HCT116 (cell line): ENCODE data around the gene SPARC. TPM values are rescaled to one million over a fixed set of nuclear protein-coding genes. Genes with fewer than 3 reads are reported as not detected.
A peak's percentile ranks its signal among the peaks of the same experiment; 100 is the strongest.

Experiments
- ATAC-seq: fragments of 200-7000 bp; cut with Tn5 transposase; 2 replicates; pipeline ENCODE4 v1.9.1; 2020; ENCODE audit warnings: mild to moderate bottlenecking, moderate library complexity
- BruUV-seq: library from RNA; stranded (reverse); fragments of 400-500 nt; replicated peaks from 2 replicates; lab custom pipeline; 2021; lab: Mats Ljungman, UMichigan
- CTCF ChIA-PET: fragments of 300-600 bp; sonication (Branson Sonifier 250); formaldehyde crosslinking; loops from one replicate; lab custom pipeline; 2021; ENCODE audit warnings: antibody characterized with exemption; lab: Charles Lee
- POLR2A ChIA-PET: fragments of 300-600, 350-600 bp; sonication (Branson Sonifier 250); formaldehyde crosslinking; loops from one replicate; lab custom pipeline; 2021; ENCODE audit warnings: antibody characterized with exemption; lab: Charles Lee
- RAD21 ChIA-PET, 2 experiments: fragments of 300-600 bp; sonication (Branson Sonifier 250); formaldehyde crosslinking; loops; one replicate each; lab custom pipeline; 2023; ENCODE audit warnings: low total read pairs in 2 of 2; ENCODE audit not compliant: uncharacterized antibody in 2 of 2, unreplicated experiment in 2 of 2, low non-redundant PET in 1 of 2; lab: Charles Lee
- DNase-seq: peaks from one replicate; pipeline ENCODE4 v3.0.0-alpha.2; 2010; ENCODE audit warnings: low read depth, low spot score
- H2AFZ ChIP-seq: fragments of 200-600 bp; shearing (Covaris generic), sonication (generic); 2 replicates; pipeline ENCODE4 v1.6.1; 2017; ENCODE audit warnings: low read depth, mixed run types, mixed read lengths, antibody characterized with exemption, low read length; ENCODE audit not compliant: poor library complexity, severe bottlenecking
- H3K27ac ChIP-seq: 2 replicates; pipeline ENCODE4 v1.5.1; 2012; ENCODE audit warnings: low read depth, low read length
- H3K27me3 ChIP-seq: fragments of 200-600 bp; sonication (generic); 2 replicates; pipeline ENCODE4 v1.6.1; 2016; ENCODE audit warnings: mixed run types, low read length, mixed read lengths; ENCODE audit not compliant: insufficient read depth
- H3K36me3 ChIP-seq, 2 experiments: fragments of 200-500 bp in 1 of 2; fragments of 200-600 bp in 1 of 2; sonication (Bioruptor generic) in 1 of 2; sonication (generic) in 1 of 2; 2 replicates each; pipeline versions ENCODE4 v1.5.1 to v1.6.1; 2014 to 2016; ENCODE audit warnings: low read length in 2 of 2, inconsistent platforms in 1 of 2, mixed read lengths in 1 of 2, mixed run types in 1 of 2; ENCODE audit not compliant: insufficient read depth in 2 of 2, control insufficient read depth in 1 of 2
- H3K4me1 ChIP-seq, 2 experiments: fragments of 200-600 bp in 1 of 2; sonication (generic) in 1 of 2; 2 replicates each; pipeline versions ENCODE4 v1.5.1 to v1.6.1; 2012 to 2017; ENCODE audit warnings: low read length in 2 of 2, inconsistent platforms in 1 of 2, mild to moderate bottlenecking in 1 of 2, mixed read lengths in 1 of 2, mixed run types in 1 of 2, moderate library complexity in 1 of 2; ENCODE audit not compliant: insufficient read depth in 2 of 2, control insufficient read depth in 1 of 2
- H3K4me2 ChIP-seq: fragments of 200-600 bp; sonication (generic); 2 replicates; pipeline ENCODE4 v1.6.1; 2017; ENCODE audit warnings: mixed run types, low read length, mixed read lengths
- H3K4me3 ChIP-seq, 2 experiments: fragments of 200-600 bp in 1 of 2; sonication (generic) in 1 of 2; replicated peaks in 1 of 2; 2 replicates each; pipeline ENCODE4 v1.5.1; 2011 to 2016; ENCODE audit warnings: low read length in 2 of 2, control low read depth in 1 of 2, low read depth in 1 of 2, mild to moderate bottlenecking in 1 of 2, mixed read lengths in 1 of 2, mixed run types in 1 of 2
- H3K79me2 ChIP-seq: fragments of 200-600 bp; sonication (generic); 2 replicates; pipeline ENCODE4 v1.6.1; 2017; ENCODE audit warnings: mild to moderate bottlenecking, mixed run types, low read length, moderate library complexity, mixed read lengths; ENCODE audit not compliant: insufficient read depth
- H3K9ac ChIP-seq: fragments of 200-600 bp; sonication (generic); 2 replicates; pipeline ENCODE4 v1.6.1; 2016; ENCODE audit warnings: low read length, mixed read lengths
- H3K9me2 ChIP-seq: fragments of 200-600 bp; sonication (generic), shearing (Covaris generic); 2 replicates; pipeline ENCODE4 v1.6.1; 2017; ENCODE audit warnings: mixed run types, mild to moderate bottlenecking, moderate library complexity; ENCODE audit not compliant: insufficient read depth
- H3K9me3 ChIP-seq, 2 experiments: fragments of 200-500 bp in 1 of 2; fragments of 200-600 bp in 1 of 2; sonication (Bioruptor generic) in 1 of 2; sonication (generic) in 1 of 2; 2 replicates each; pipeline ENCODE4 v1.6.1; 2014 to 2017; ENCODE audit warnings: low read length in 2 of 2, mixed read lengths in 2 of 2, inconsistent platforms in 1 of 2, low read depth in 1 of 2, mild to moderate bottlenecking in 1 of 2, mixed run types in 1 of 2, moderate library complexity in 1 of 2; ENCODE audit not compliant: control insufficient read depth in 1 of 2, insufficient read depth in 1 of 2
- H4K20me1 ChIP-seq: fragments of 200-600 bp; sonication (generic), shearing (Covaris generic); 2 replicates; pipeline ENCODE4 v1.6.1; 2017; ENCODE audit warnings: mixed run types, mild to moderate bottlenecking, moderate library complexity; ENCODE audit not compliant: insufficient read depth
- CTCF ChIP-seq, 3 experiments: fragments of 200-600 bp in 1 of 3; sonication (generic) in 1 of 3; IDR thresholded peaks in 2 of 3; conservative IDR thresholded peaks in 1 of 3; 2 replicates each; pipeline ENCODE4 v1.5.1; 2012 to 2017; ENCODE audit warnings: low read depth in 2 of 3, low read length in 2 of 3, antibody characterized with exemption in 1 of 3, borderline replicate concordance in 1 of 3, control low read depth in 1 of 3, mild to moderate bottlenecking in 1 of 3, mixed read lengths in 1 of 3, mixed run types in 1 of 3, moderate library complexity in 1 of 3; ENCODE audit not compliant: insufficient read depth in 1 of 3
- EZH2phosphoT487 ChIP-seq: fragments of 200-600 bp; IDR thresholded peaks from 2 replicates; pipeline ENCODE4 v1.6.1; 2018; ENCODE audit warnings: antibody characterized with exemption, borderline replicate concordance
- FOSL1 ChIP-seq: IDR thresholded peaks from 2 replicates; pipeline ENCODE4 v1.6.1; 2012; ENCODE audit warnings: low read depth
- MAX ChIP-seq: IDR thresholded peaks from 2 replicates; pipeline ENCODE4 v1.6.1; 2012
- SRF ChIP-seq: IDR thresholded peaks from 2 replicates; pipeline ENCODE4 v1.6.1; 2012; ENCODE audit warnings: low read depth
- ZNF274 ChIP-seq: fragments of 200-500 bp; sonication (Bioruptor generic); IDR thresholded peaks from 2 replicates; pipeline ENCODE4 v1.6.1; 2014; ENCODE audit warnings: mild to moderate bottlenecking, low read depth, low read length, inconsistent platforms
- intact Hi-C: fragments of 100-400 bp; cut with micrococcal nuclease; formaldehyde crosslinking; loops from 2 replicates; pipeline ENCODE4 v1.10.0; 2022
- total RNA-seq: library from RNA; stranded (reverse); gene quantifications from one replicate; pipeline ENCODE4 v1.2.1, GENCODE V29; 2021; ENCODE audit not compliant: unreplicated experiment

The SPARC gene
- total RNA-seq, 1 experiment from 2014 or later = 3.0 TPM

- Histone ChIP-seq H3K79me2 (no peaks in the 10 kb centered on the region), H3K4me2 (peak overlapping the region; percentile 45), H3K4me1 (peaks cover 33 to 38% of the 10 kb centered on the region in 2 experiments), H4K20me1 (no peaks in the 10 kb centered on the region), H3K27me3 (peaks cover 9% of the 10 kb centered on the region; the same call in 1 of the 2 replicates), H3K36me3 (no peaks in the 10 kb centered on the region), H3K9me3 (no peaks in the 10 kb centered on the region), H3K27ac (no peak overlapping the region), H2AFZ (no peak overlapping the region), H3K9ac (no peak overlapping the region), H3K9me2 (no peaks in the 10 kb centered on the region), H3K4me3 (no peak overlapping the region)
- ChIA-PET CTCF (interaction anchor here (1.0 kb wide), 2 partner anchors 33 to 40 kb away, joined by 3 read pairs; no protein-coding TSS in a partner anchor), RAD21 (no interaction called here), POLR2A (no interaction called here)
- no TSS peak for BruUV-seq
- peak; percentile 8 for DNase-seq
- ATAC-seq = peak; percentile 46
- intact Hi-C loops = no loop called here
- TF ChIP-seq FOSL1 (peak; percentile 12; the same call in 1 of the 2 replicates), EZH2phosphoT487 (no peak), SRF (no peak), ZNF274 (no peak), CTCF (IDR thresholded peaks at IDR 0.05 in 2 of 3, conservative IDR thresholded peaks at IDR 0.05 in 1 of 3; ENCODE audit: borderline replicate concordance in 1 of 3, insufficient read depth in 1 of 3, low read depth in 2 of 3, low read length in 2 of 3) (no peak), MAX (no peak)
These were observed 67.8 kb downstream of the SPARC start for GRCh38 chr5:151618907-151619306.
